H9 (cell line): ENCODE data around the gene TGFBRAP1. TPM values are rescaled to one million over a fixed set of nuclear protein-coding genes. Genes with fewer than 3 reads are reported as not detected.

Experiments used
- DNase-seq: peaks from one replicate; pipeline ENCODE4 v3.0.0-alpha.2; 2017
- H2AFZ ChIP-seq: one replicate; pipeline ENCODE4 v1.6.1; 2013; ENCODE audit warnings: mild to moderate bottlenecking, low read length, control low read depth, moderate library complexity
- H2AK5ac ChIP-seq: 2 replicates; pipeline ENCODE4 v1.6.1; 2013; ENCODE audit warnings: low read length, control low read depth, mixed read lengths; ENCODE audit not compliant: insufficient read length
- H2BK120ac ChIP-seq: one replicate; pipeline ENCODE4 v1.6.1; 2013; ENCODE audit warnings: low read depth, mild to moderate bottlenecking, low read length, control low read depth, inconsistent platforms; ENCODE audit not compliant: poor library complexity, severe bottlenecking
- H2BK12ac ChIP-seq: 2 replicates; pipeline ENCODE4 v1.6.1; 2013; ENCODE audit warnings: low read length, control low read depth, mixed read lengths, low read depth; ENCODE audit not compliant: insufficient read length
- H2BK15ac ChIP-seq: 2 replicates; pipeline ENCODE4 v1.6.1; 2013; ENCODE audit warnings: low read depth, low read length, control low read depth
- H2BK20ac ChIP-seq: one replicate; pipeline ENCODE4 v1.6.1; 2013; ENCODE audit warnings: low read depth, mild to moderate bottlenecking, low read length, control low read depth, inconsistent platforms; ENCODE audit not compliant: poor library complexity, severe bottlenecking
- H2BK5ac ChIP-seq: 2 replicates; pipeline ENCODE4 v1.6.1; 2013; ENCODE audit warnings: low read length, control low read depth, mixed read lengths; ENCODE audit not compliant: insufficient read length
- H3K14ac ChIP-seq: 2 replicates; pipeline ENCODE4 v1.6.1; 2013; ENCODE audit warnings: low read length, control low read depth; ENCODE audit not compliant: insufficient read depth
- H3K18ac ChIP-seq: 2 replicates; pipeline ENCODE4 v1.6.1; 2013; ENCODE audit warnings: low read depth, mild to moderate bottlenecking, mixed read lengths, low read length, control low read depth; ENCODE audit not compliant: insufficient read length
- H3K23ac ChIP-seq: 2 replicates; pipeline ENCODE4 v1.6.1; 2013; ENCODE audit warnings: low read length, control low read depth, mixed read lengths, low read depth; ENCODE audit not compliant: insufficient read length
- H3K23me2 ChIP-seq: 2 replicates; pipeline ENCODE4 v1.6.1; 2013; ENCODE audit warnings: low read depth, mild to moderate bottlenecking, mixed read lengths, low read length, control low read depth; ENCODE audit not compliant: insufficient read length, poor library complexity, severe bottlenecking
- H3K27ac ChIP-seq: 2 replicates; pipeline ENCODE4 v1.5.1; 2013; ENCODE audit warnings: low read length, control low read depth, mixed read lengths, low read depth; ENCODE audit not compliant: insufficient read length
- H3K27me3 ChIP-seq: 2 replicates; pipeline ENCODE4 v1.6.1; 2013; ENCODE audit warnings: low read length, control low read depth, inconsistent platforms; ENCODE audit not compliant: insufficient read depth
- H3K4ac ChIP-seq: 2 replicates; pipeline ENCODE4 v1.6.1; 2013; ENCODE audit warnings: low read depth, mild to moderate bottlenecking, control low read depth, inconsistent platforms, low read length, moderate library complexity
- H3K4me1 ChIP-seq: 2 replicates; pipeline ENCODE4 v1.6.1; 2013; ENCODE audit warnings: low read length, control low read depth, inconsistent platforms; ENCODE audit not compliant: insufficient read depth
- H3K4me2 ChIP-seq: 2 replicates; pipeline ENCODE4 v1.6.1; 2013; ENCODE audit warnings: low read length, control low read depth, mixed read lengths; ENCODE audit not compliant: insufficient read length, insufficient read depth
- H3K56ac ChIP-seq: 2 replicates; pipeline ENCODE4 v1.6.1; 2013; ENCODE audit warnings: low read depth, mild to moderate bottlenecking, mixed read lengths, low read length, control low read depth; ENCODE audit not compliant: insufficient read length
- H3K79me1 ChIP-seq: 2 replicates; pipeline ENCODE4 v1.6.1; 2013; ENCODE audit warnings: low read depth, mild to moderate bottlenecking, moderate library complexity, low read length, control low read depth, inconsistent platforms; ENCODE audit not compliant: insufficient read depth, poor library complexity, severe bottlenecking
- H3K79me2 ChIP-seq: 2 replicates; pipeline ENCODE4 v1.6.1; 2013; ENCODE audit warnings: low read length, control low read depth, inconsistent platforms; ENCODE audit not compliant: insufficient read depth
- H3K9ac ChIP-seq: 2 replicates; pipeline ENCODE4 v1.6.1; 2013; ENCODE audit warnings: low read length, control low read depth, mixed read lengths; ENCODE audit not compliant: insufficient read length; ENCODE audit errors: extremely low read depth
- H3K9me3 ChIP-seq: one replicate; pipeline ENCODE4 v1.6.1; 2013; ENCODE audit warnings: low read depth, low read length, inconsistent platforms; ENCODE audit not compliant: control insufficient read depth
- H3T11ph ChIP-seq: one replicate; pipeline ENCODE4 v1.6.1; 2013; ENCODE audit warnings: mild to moderate bottlenecking, low read length, control low read depth, inconsistent platforms
- H4K20me1 ChIP-seq: one replicate; pipeline ENCODE4 v1.6.1; 2013; ENCODE audit not compliant: control insufficient read depth, insufficient read length, insufficient read depth
- H4K5ac ChIP-seq: 2 replicates; pipeline ENCODE4 v1.6.1; 2013; ENCODE audit warnings: low read depth, mild to moderate bottlenecking, mixed read lengths, low read length, control low read depth; ENCODE audit not compliant: insufficient read length
- H4K8ac ChIP-seq: replicated peaks from 2 replicates; pipeline ENCODE4 v1.6.1; 2013; ENCODE audit warnings: low read length, control low read depth, mixed read lengths, low read depth; ENCODE audit not compliant: insufficient read length
- H4K91ac ChIP-seq: 2 replicates; pipeline ENCODE4 v1.6.1; 2013; ENCODE audit warnings: low read depth, mild to moderate bottlenecking, moderate library complexity, mixed read lengths, low read length, control low read depth; ENCODE audit not compliant: insufficient read length
- H3K27ac Mint-ChIP-seq, 3 experiments: 2 replicates in 2 of 3; 3 replicates in 1 of 3; pipeline ENCODE4 v1.8.0; 2020 to 2021; ENCODE audit warnings: mixed read lengths in 3 of 3, mild to moderate bottlenecking in 1 of 3, moderate library complexity in 1 of 3
- H3K27me3 Mint-ChIP-seq: 2 replicates; pipeline ENCODE4 v1.8.0; 2021; ENCODE audit warnings: low read depth, mild to moderate bottlenecking, moderate library complexity, mixed read lengths
- H3K36me3 Mint-ChIP-seq, 3 experiments: 2 replicates in 2 of 3; 3 replicates in 1 of 3; pipeline ENCODE4 v1.8.0; 2020 to 2021; ENCODE audit warnings: low read depth in 3 of 3, mixed read lengths in 3 of 3; ENCODE audit not compliant: insufficient read depth in 1 of 3
- H3K4me1 Mint-ChIP-seq, 2 experiments: 2 replicates each; pipeline ENCODE4 v1.8.0; 2020; ENCODE audit warnings: mixed read lengths in 2 of 2
- H3K4me3 Mint-ChIP-seq, 2 experiments: 2 replicates in 1 of 2; 3 replicates in 1 of 2; pipeline ENCODE4 v1.8.0; 2020 to 2021; ENCODE audit warnings: mild to moderate bottlenecking in 2 of 2, mixed read lengths in 2 of 2, moderate library complexity in 1 of 2
- H3K9me3 Mint-ChIP-seq, 2 experiments: 2 replicates in 1 of 2; 3 replicates in 1 of 2; pipeline ENCODE4 v1.8.0; 2020; ENCODE audit warnings: mild to moderate bottlenecking in 2 of 2, mixed read lengths in 2 of 2, moderate library complexity in 1 of 2
- CTCF ChIP-seq: fragments of 200-600 bp; sonication (generic); conservative IDR thresholded peaks from 3 replicates; pipeline ENCODE4 v1.8.0; 2021; ENCODE audit warnings: antibody characterized with exemption, mild to moderate bottlenecking
- WGBS: extraction: QIAGEN DNeasy Blood & Tissue Kit; methylation state at CpG from one replicate; pipeline ENCODE4 v1.1.7; 2013; ENCODE audit warnings: missing lambda C conversion rate, low lambda C conversion rate, mixed read lengths; ENCODE audit not compliant: insufficient read length; ENCODE audit errors: extremely low coverage; 5-methylcytosine and 5-hydroxymethylcytosine counted together
- total RNA-seq: library from RNA; stranded (reverse); gene quantifications from 2 replicates; pipeline ENCODE4 v1.2.1, GENCODE V29; 2021

Gene TGFBRAP1
- total RNA-seq, 1 experiment from 2014 or later = 23.6 TPM

- no peak overlapping the region for H3K4me2 ChIP-seq
- no peaks in the 10 kb centered on the region for H4K20me1 ChIP-seq
- no peaks in the 10 kb centered on the region for H3K23me2 ChIP-seq
- H2BK20ac ChIP-seq = no peak overlapping the region
- H3K79me1 ChIP-seq = no peaks in the 10 kb centered on the region
- H4K5ac ChIP-seq = no peak overlapping the region
- H3K23ac ChIP-seq = no peak overlapping the region
- no peak overlapping the region for H2BK5ac ChIP-seq
- H4K91ac ChIP-seq = no peak overlapping the region
- no peak overlapping the region for H3K14ac ChIP-seq
- no peak overlapping the region for H2AFZ ChIP-seq
- no CpG with 5 or more reads among the region's 3 CpGs for WGBS
- H3K79me2 ChIP-seq = no peaks in the 10 kb centered on the region
- no peak overlapping the region for H3K4me3 Mint-ChIP-seq
- no peak overlapping the region for H3K9ac ChIP-seq
- peak; percentile 26; the same call in 1 of the 3 replicates for TF ChIP-seq CTCF
- no peak overlapping the region for H2AK5ac ChIP-seq
- peaks cover 0 to 32% (median 31%) of the 10 kb centered on the region in 3 experiments; a peak in 6 of 7 replicates for H3K36me3 Mint-ChIP-seq
- H3K27me3 ChIP-seq = no peaks in the 10 kb centered on the region
- no peak overlapping the region for H3K27ac ChIP-seq
- no peak overlapping the region for H2BK15ac ChIP-seq
- no peak overlapping the region for H3K4ac ChIP-seq
- no peaks in the 10 kb centered on the region for H3K4me1 Mint-ChIP-seq
- H3K18ac ChIP-seq = no peak overlapping the region
- no peak overlapping the region for H2BK12ac ChIP-seq
- H3K27me3 Mint-ChIP-seq = no peaks in the 10 kb centered on the region; the same call in 1 of the 2 replicates
- no peaks in the 10 kb centered on the region for H3K9me3 Mint-ChIP-seq
- no peak overlapping the region for H2BK120ac ChIP-seq
- H3T11ph ChIP-seq = no peak overlapping the region
- H3K56ac ChIP-seq = no peak overlapping the region
- H3K27ac Mint-ChIP-seq = peak overlapping the region in 2 of 3 experiments; percentile 46 to 72; a peak in 4 of 7 replicates
- H4K8ac ChIP-seq = no peak overlapping the region
- H3K4me1 ChIP-seq = no peaks in the 10 kb centered on the region
- H3K9me3 ChIP-seq = no peaks in the 10 kb centered on the region
- DNase-seq = no peak
Measured at GRCh38 chr2:105377871-105378270, 48.3 kb upstream of the TGFBRAP1 start.
